ENCODE measurements around the gene IFNL1. TPM values are rescaled to one million over a fixed set of nuclear protein-coding genes. Genes with fewer than 3 reads are reported as not detected.

The IFNL1 gene
- total RNA-seq, 4 donors from 2014 or later = not detected

- TF ChIP-seq CTCF (IDR thresholded peaks at IDR 0.05; ENCODE audit: low read depth) = no peak
Observed at GRCh38 chr19:39341719-39342604, 45.8 kb downstream of the IFNL1 start, which contains the start of gene SAMD4B. TSS of gene SAMD4B (plus strand) at chr19:39342421. CDS start at chr19:39356894, 14,473 bp downstream.

- no peak for TF ChIP-seq CTCF (IDR thresholded peaks at IDR 0.05; ENCODE audit: low read depth)
Observed at GRCh38 chr19:39342647-39343305, 46.6 kb downstream of the IFNL1 start.

GRCh38 chr19:39345956-39346355 is 49.7 kb downstream of the IFNL1 start:
- TF ChIP-seq CTCF (IDR thresholded peaks at IDR 0.05; ENCODE audit: low read depth) = no peak

GRCh38 chr19:39347332-39348164 is 51.3 kb downstream of the IFNL1 start:
- TF ChIP-seq CTCF (IDR thresholded peaks at IDR 0.05; ENCODE audit: low read depth) = no peak

Small RNAs within 50 kb of the gene (small RNA-seq; reads per million reads assigned to genes)
- gene AC011445.2 = not detected

Other genes starting within 250 kb of the IFNL1 start
- not detected for gene ACP7, start 212.0 kb upstream of the IFNL1 start, total RNA-seq
- 1 to 10 TPM; 4.0 to 4.8 (median 4.6) TPM for gene PAK4, start 170.6 kb upstream of the IFNL1 start, total RNA-seq
- not detected for gene NCCRP1, start 99.4 kb upstream of the IFNL1 start, total RNA-seq
- not detected for gene SYCN, start 92.1 kb upstream of the IFNL1 start, total RNA-seq
- not detected for gene IFNL3, start 51.4 kb upstream of the IFNL1 start, total RNA-seq
- not detected for gene IFNL4, start 47.6 kb upstream of the IFNL1 start, total RNA-seq
- gene IFNL2, start 28.0 kb upstream of the IFNL1 start, total RNA-seq = not detected
- 1 to 10 TPM in 1 of 4 donors, under 1 TPM in 3; 0.33 to 1.0 (median 0.82) TPM for gene LRFN1, start 24.5 kb downstream of the IFNL1 start, total RNA-seq
- 10 to 100 TPM; 33.9 to 75.1 (median 43.2) TPM for gene GMFG, start 39.6 kb downstream of the IFNL1 start, total RNA-seq
- gene SAMD4B, start 46.0 kb downstream of the IFNL1 start, total RNA-seq = 10 to 100 TPM; 45.9 to 83.8 (median 49.4) TPM
- 10 to 100 TPM; 24.3 to 32.4 (median 30.2) TPM for gene PAF1, start 94.7 kb downstream of the IFNL1 start, total RNA-seq
- gene MED29, start 95.0 kb downstream of the IFNL1 start, total RNA-seq = 10 to 100 TPM; 23.1 to 28.9 (median 26.4) TPM
- 100 to 1,000 TPM in 2 of 4 donors, 10 to 100 TPM in 2; 76.9 to 156 (median 95.5) TPM for gene ZFP36, start 110.4 kb downstream of the IFNL1 start, total RNA-seq
- gene PLEKHG2, start 116.3 kb downstream of the IFNL1 start, total RNA-seq = 10 to 100 TPM in 2 of 4 donors, 1 to 10 TPM in 2; 7.9 to 19.4 (median 10.0) TPM
- gene RPS16, start 139.5 kb downstream of the IFNL1 start, total RNA-seq = 1,000 to 10,000 TPM; 1,086 to 2,005 (median 1,454) TPM
- 10 to 100 TPM; 41.7 to 87.4 (median 59.6) TPM for gene SUPT5H, start 149.2 kb downstream of the IFNL1 start, total RNA-seq
- 10 to 100 TPM; 31.9 to 50.1 (median 38.6) TPM for gene TIMM50, start 184.4 kb downstream of the IFNL1 start, total RNA-seq
- gene DLL3, start 202.5 kb downstream of the IFNL1 start, total RNA-seq = not detected
- not detected for gene SELENOV, start 218.7 kb downstream of the IFNL1 start, total RNA-seq
- 1 to 10 TPM in 3 of 4 donors, under 1 TPM in 1; 0.65 to 3.3 (median 2.1) TPM for gene EID2B, start 236.4 kb downstream of the IFNL1 start, total RNA-seq
- gene EID2, start 243.8 kb downstream of the IFNL1 start, total RNA-seq = 10 to 100 TPM in 2 of 4 donors, 1 to 10 TPM in 2; 5.9 to 13.4 (median 9.0) TPM

All from subcutaneous adipose tissue (tissue), 4 donors.